Caco-2 (cell line): ENCODE measurements around the gene CADPS. TPM values are rescaled to one million over a fixed set of nuclear protein-coding genes. Genes with fewer than 3 reads are reported as not detected.

Experiments used
- BruUV-seq: library from RNA; stranded (reverse); fragments of 400-500 nt; replicated peaks from 2 replicates; lab custom pipeline; 2021; lab: Mats Ljungman, UMichigan
- CTCF ChIA-PET: fragments of 300-600 bp; sonication (Branson Sonifier 250); formaldehyde crosslinking; loops from one replicate; lab custom pipeline; 2022; ENCODE audit warnings: antibody characterized with exemption; lab: Charles Lee
- POLR2A ChIA-PET: fragments of 300-600 bp; sonication (Branson Sonifier 250); formaldehyde crosslinking; loops from one replicate; lab custom pipeline; 2022; ENCODE audit warnings: antibody characterized with exemption; lab: Charles Lee
- DNase-seq, 2 experiments: peaks; one replicate each; pipeline versions ENCODE4 v3.0.0 to v3.0.0-alpha.2; 2020 to 2022
- H3K27me3 ChIP-seq: replicated peaks from 2 replicates; pipeline ENCODE4 v1.6.0; 2011; ENCODE audit warnings: low read length; ENCODE audit not compliant: control insufficient read depth, insufficient read depth
- H3K36me3 ChIP-seq: 2 replicates; pipeline ENCODE4 v1.5.1; 2011; ENCODE audit warnings: low read length; ENCODE audit not compliant: control insufficient read depth, insufficient read depth
- H3K4me1 ChIP-seq: fragments of 250-450 bp; sonication (Bioruptor Pico); 2 replicates; pipeline ENCODE4 v1.5.1; 2020; ENCODE audit warnings: mild to moderate bottlenecking
- H3K4me3 ChIP-seq: 2 replicates; pipeline ENCODE4 v1.5.1; 2011; ENCODE audit warnings: low read depth, mild to moderate bottlenecking, control low read depth, low read length
- H3K9me3 ChIP-seq: fragments of 250-450 bp; sonication (Bioruptor Pico); 2 replicates; pipeline ENCODE4 v1.5.1; 2020; ENCODE audit warnings: mild to moderate bottlenecking, moderate library complexity
- H3K27ac Mint-ChIP-seq: one replicate; pipeline ENCODE4 v1.8.0; 2022; ENCODE audit warnings: mixed read lengths; ENCODE audit not compliant: unreplicated experiment
- H3K27me3 Mint-ChIP-seq: one replicate; pipeline ENCODE4 v1.8.0; 2022; ENCODE audit warnings: mixed read lengths; ENCODE audit not compliant: insufficient read depth, unreplicated experiment
- H3K36me3 Mint-ChIP-seq: one replicate; pipeline ENCODE4 v1.8.0; 2022; ENCODE audit warnings: mild to moderate bottlenecking, mixed read lengths; ENCODE audit not compliant: insufficient read depth, unreplicated experiment
- H3K4me1 Mint-ChIP-seq: one replicate; pipeline ENCODE4 v1.8.0; 2022; ENCODE audit warnings: low read depth, mixed read lengths; ENCODE audit not compliant: unreplicated experiment
- H3K4me3 Mint-ChIP-seq: one replicate; pipeline ENCODE4 v1.8.0; 2022; ENCODE audit warnings: mild to moderate bottlenecking, moderate library complexity, mixed read lengths; ENCODE audit not compliant: unreplicated experiment
- H3K9me3 Mint-ChIP-seq: one replicate; pipeline ENCODE4 v1.8.0; 2022; ENCODE audit warnings: mixed read lengths; ENCODE audit not compliant: unreplicated experiment
- CTCF ChIP-seq, 2 experiments: fragments of 200-600 bp in 1 of 2; IDR thresholded peaks; 1 replicate in 1 of 2; 2 replicates in 1 of 2; pipeline versions ENCODE4 v1.5.1 to v1.8.0; 2011 to 2022; ENCODE audit warnings: antibody characterized with exemption in 1 of 2, control low read depth in 1 of 2, inconsistent platforms in 1 of 2, low read depth in 1 of 2, low read length in 1 of 2, mild to moderate bottlenecking in 1 of 2, moderate library complexity in 1 of 2; ENCODE audit not compliant: insufficient read depth in 1 of 2, severe bottlenecking in 1 of 2, unreplicated experiment in 1 of 2
- intact Hi-C: fragments of 100-400 bp; cut with micrococcal nuclease; formaldehyde crosslinking; loops from one replicate; pipeline ENCODE4 v1.10.0; 2022; ENCODE audit not compliant: unreplicated experiment
- total RNA-seq: library from RNA; stranded (reverse); gene quantifications from 2 replicates; pipeline ENCODE4 v1.2.3, GENCODE V29; 2022

The CADPS gene
- total RNA-seq, 1 experiment from 2014 or later = not detected

GRCh38 chr3:62621925-62622324 lies 253.3 kb downstream of the CADPS start:
- no peaks in the 10 kb centered on the region for H3K4me1 Mint-ChIP-seq
- H3K4me3 ChIP-seq = no peak overlapping the region
- no peaks in the 10 kb centered on the region for H3K36me3 Mint-ChIP-seq
- CTCF ChIA-PET = interaction anchor here (0.7 kb wide), 1 partner anchor 307 kb away, joined by 4 read pairs; no protein-coding TSS in a partner anchor
- POLR2A ChIA-PET = no interaction called here
- no peaks in the 10 kb centered on the region for H3K9me3 ChIP-seq
- peaks cover 19% of the 10 kb centered on the region for H3K27me3 Mint-ChIP-seq
- H3K27me3 ChIP-seq = no peaks in the 10 kb centered on the region
- H3K4me1 ChIP-seq = no peaks in the 10 kb centered on the region
- intact Hi-C loops = loop anchor here (1.0 to 10.0 kb wide), 3 partner anchors 571 to 723 kb away; no protein-coding TSS in a partner anchor
- no peak for TF ChIP-seq CTCF (IDR thresholded peaks at IDR 0.05; ENCODE audit: insufficient read depth in 1 of 2, low read depth in 1 of 2, low read length in 1 of 2, severe bottlenecking in 1 of 2, unreplicated experiment in 1 of 2)
- H3K4me3 Mint-ChIP-seq = no peak overlapping the region
- H3K36me3 ChIP-seq = no peaks in the 10 kb centered on the region
- H3K27ac Mint-ChIP-seq = no peak overlapping the region
- no peak for DNase-seq
- no peaks in the 10 kb centered on the region for H3K9me3 Mint-ChIP-seq
- BruUV-seq = no TSS peak

GRCh38 chr3:62621176-62621575 lies 254.0 kb downstream of the CADPS start:
- H3K27me3 ChIP-seq = no peaks in the 10 kb centered on the region
- no peak overlapping the region for H3K27ac Mint-ChIP-seq
- no peaks in the 10 kb centered on the region for H3K9me3 Mint-ChIP-seq
- H3K4me3 ChIP-seq = no peak overlapping the region
- no peaks in the 10 kb centered on the region for H3K36me3 ChIP-seq
- no peak for DNase-seq
- H3K27me3 Mint-ChIP-seq = peaks cover 19% of the 10 kb centered on the region
- intact Hi-C loops = loop anchor here (10.0 kb wide), 1 partner anchor 724 kb away; no protein-coding TSS in a partner anchor
- POLR2A ChIA-PET = no interaction called here
- no peaks in the 10 kb centered on the region for H3K9me3 ChIP-seq
- TF ChIP-seq CTCF (IDR thresholded peaks at IDR 0.05; ENCODE audit: insufficient read depth in 1 of 2, low read depth in 1 of 2, low read length in 1 of 2, severe bottlenecking in 1 of 2, unreplicated experiment in 1 of 2) = no peak
- no peak overlapping the region for H3K4me3 Mint-ChIP-seq
- CTCF ChIA-PET = interaction anchor here (0.7 kb wide), 1 partner anchor 307 kb away, joined by 4 read pairs; no protein-coding TSS in a partner anchor
- H3K4me1 ChIP-seq = no peaks in the 10 kb centered on the region
- H3K4me1 Mint-ChIP-seq = no peaks in the 10 kb centered on the region
- no peaks in the 10 kb centered on the region for H3K36me3 Mint-ChIP-seq
- BruUV-seq = no TSS peak

GRCh38 chr3:62615258-62615849 lies 259.9 kb downstream of the CADPS start:
- Mint-ChIP-seq H3K27me3 (peaks cover 10% of the 10 kb centered on the region), H3K36me3 (no peaks in the 10 kb centered on the region), H3K9me3 (no peaks in the 10 kb centered on the region), H3K27ac (no peak overlapping the region), H3K4me3 (no peak overlapping the region), H3K4me1 (no peaks in the 10 kb centered on the region)
- H3K4me3 ChIP-seq = no peak overlapping the region
- DNase-seq = no peak
- CTCF ChIA-PET = no interaction called here
- BruUV-seq = no TSS peak
- no peaks in the 10 kb centered on the region for H3K4me1 ChIP-seq
- POLR2A ChIA-PET = no interaction called here
- peaks cover 1% of the 10 kb centered on the region; the same call in 1 of the 2 replicates for H3K27me3 ChIP-seq
- H3K9me3 ChIP-seq = no peaks in the 10 kb centered on the region
- H3K36me3 ChIP-seq = no peaks in the 10 kb centered on the region
- intact Hi-C loops = no loop called here
- no peak for TF ChIP-seq CTCF (IDR thresholded peaks at IDR 0.05; ENCODE audit: insufficient read depth in 1 of 2, low read depth in 1 of 2, low read length in 1 of 2, severe bottlenecking in 1 of 2, unreplicated experiment in 1 of 2)
